ENCODE results near the gene OPHN1. TPM values are rescaled to one million over a fixed set of nuclear protein-coding genes. Genes with fewer than 3 reads are reported as not detected.
"Not testable (repeated sequence)": the region's sequence is repeated elsewhere in the genome, so short reads cannot be mapped to it uniquely, and the experiment has no call there.

OPHN1 gene
- total RNA-seq, 1 donor from 2014 or later = 7.8 TPM

GRCh38 chrX:68286076-68286475, 147.2 kb downstream of the OPHN1 start:
- no peak overlapping the region for H3K4me3 Mint-ChIP-seq (ENCODE audit: unreplicated experiment)
- H3K27me3 Mint-ChIP-seq (ENCODE audit: unreplicated experiment) = no peaks in the 10 kb centered on the region
- H3K36me3 Mint-ChIP-seq (ENCODE audit: unreplicated experiment) = no peaks in the 10 kb centered on the region
- TF ChIP-seq, protein P1, sequence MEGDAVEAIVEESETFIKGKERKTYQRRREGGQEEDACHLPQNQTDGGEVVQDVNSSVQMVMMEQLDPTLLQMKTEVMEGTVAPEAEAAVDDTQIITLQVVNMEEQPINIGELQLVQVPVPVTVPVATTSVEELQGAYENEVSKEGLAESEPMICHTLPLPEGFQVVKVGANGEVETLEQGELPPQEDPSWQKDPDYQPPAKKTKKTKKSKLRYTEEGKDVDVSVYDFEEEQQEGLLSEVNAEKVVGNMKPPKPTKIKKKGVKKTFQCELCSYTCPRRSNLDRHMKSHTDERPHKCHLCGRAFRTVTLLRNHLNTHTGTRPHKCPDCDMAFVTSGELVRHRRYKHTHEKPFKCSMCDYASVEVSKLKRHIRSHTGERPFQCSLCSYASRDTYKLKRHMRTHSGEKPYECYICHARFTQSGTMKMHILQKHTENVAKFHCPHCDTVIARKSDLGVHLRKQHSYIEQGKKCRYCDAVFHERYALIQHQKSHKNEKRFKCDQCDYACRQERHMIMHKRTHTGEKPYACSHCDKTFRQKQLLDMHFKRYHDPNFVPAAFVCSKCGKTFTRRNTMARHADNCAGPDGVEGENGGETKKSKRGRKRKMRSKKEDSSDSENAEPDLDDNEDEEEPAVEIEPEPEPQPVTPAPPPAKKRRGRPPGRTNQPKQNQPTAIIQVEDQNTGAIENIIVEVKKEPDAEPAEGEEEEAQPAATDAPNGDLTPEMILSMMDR (IDR thresholded peaks at IDR 0.05; ENCODE audit: partially characterized antibody, unreplicated experiment) = no peak
- no peak for DNase-seq
- H3K9me3 Mint-ChIP-seq (ENCODE audit: unreplicated experiment) = no peaks in the 10 kb centered on the region
- no peaks in the 10 kb centered on the region for H3K4me1 Mint-ChIP-seq (ENCODE audit: low read depth, unreplicated experiment)
- no peak overlapping the region for H3K27ac Mint-ChIP-seq (ENCODE audit: unreplicated experiment)

- Mint-ChIP-seq H3K4me3 (ENCODE audit: unreplicated experiment) (no peak overlapping the region), H3K4me1 (ENCODE audit: low read depth, unreplicated experiment) (no peaks in the 10 kb centered on the region), H3K27ac (ENCODE audit: unreplicated experiment) (no peak overlapping the region), H3K27me3 (ENCODE audit: unreplicated experiment) (no peaks in the 10 kb centered on the region), H3K9me3 (ENCODE audit: unreplicated experiment) (no peaks in the 10 kb centered on the region), H3K36me3 (ENCODE audit: unreplicated experiment) (no peaks in the 10 kb centered on the region)
- TF ChIP-seq, protein P1 (IDR thresholded peaks at IDR 0.05; ENCODE audit: partially characterized antibody, unreplicated experiment) = no peak
- no peak for DNase-seq
These were observed 148.9 kb downstream of the OPHN1 start for GRCh38 chrX:68284281-68284904.

DNA sequence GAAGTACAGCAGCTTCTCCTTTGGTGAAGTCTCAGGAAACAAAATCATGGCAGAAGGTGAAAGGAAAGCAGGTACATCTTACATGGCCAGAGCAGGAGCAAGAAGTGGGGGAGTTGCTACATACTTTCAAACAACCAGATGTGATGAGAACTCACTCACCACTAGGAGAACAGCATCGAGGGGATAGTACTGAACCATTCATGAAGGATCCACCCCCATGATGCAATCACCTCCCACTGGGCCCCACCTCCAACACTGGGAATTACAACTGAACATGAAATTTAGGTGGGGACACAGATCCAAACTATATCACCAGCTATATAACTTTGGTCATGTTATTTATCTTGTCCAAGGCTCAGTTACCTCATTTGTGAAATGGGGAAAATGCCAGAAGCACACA, 159.4 kb downstream of the OPHN1 start:
- no peak for DNase-seq
- Mint-ChIP-seq H3K4me3 (ENCODE audit: unreplicated experiment) (no peak overlapping the region), H3K4me1 (ENCODE audit: low read depth, unreplicated experiment) (no peaks in the 10 kb centered on the region), H3K27me3 (ENCODE audit: unreplicated experiment) (no peaks in the 10 kb centered on the region), H3K9me3 (ENCODE audit: unreplicated experiment) (no peaks in the 10 kb centered on the region), H3K36me3 (ENCODE audit: unreplicated experiment) (no peaks in the 10 kb centered on the region), H3K27ac (ENCODE audit: unreplicated experiment) (no peak overlapping the region)
- TF ChIP-seq, protein P1 (IDR thresholded peaks at IDR 0.05; ENCODE audit: partially characterized antibody, unreplicated experiment) = no peak

GRCh38 chrX:68264793-68265192, 168.5 kb downstream of the OPHN1 start:
- H3K27ac Mint-ChIP-seq (ENCODE audit: unreplicated experiment); H3K36me3 Mint-ChIP-seq (ENCODE audit: unreplicated experiment); H3K4me1 Mint-ChIP-seq (ENCODE audit: low read depth, unreplicated experiment); H3K9me3 Mint-ChIP-seq (ENCODE audit: unreplicated experiment); H3K4me3 Mint-ChIP-seq (ENCODE audit: unreplicated experiment); DNase-seq; H3K27me3 Mint-ChIP-seq (ENCODE audit: unreplicated experiment): not testable (repeated sequence)

DNA sequence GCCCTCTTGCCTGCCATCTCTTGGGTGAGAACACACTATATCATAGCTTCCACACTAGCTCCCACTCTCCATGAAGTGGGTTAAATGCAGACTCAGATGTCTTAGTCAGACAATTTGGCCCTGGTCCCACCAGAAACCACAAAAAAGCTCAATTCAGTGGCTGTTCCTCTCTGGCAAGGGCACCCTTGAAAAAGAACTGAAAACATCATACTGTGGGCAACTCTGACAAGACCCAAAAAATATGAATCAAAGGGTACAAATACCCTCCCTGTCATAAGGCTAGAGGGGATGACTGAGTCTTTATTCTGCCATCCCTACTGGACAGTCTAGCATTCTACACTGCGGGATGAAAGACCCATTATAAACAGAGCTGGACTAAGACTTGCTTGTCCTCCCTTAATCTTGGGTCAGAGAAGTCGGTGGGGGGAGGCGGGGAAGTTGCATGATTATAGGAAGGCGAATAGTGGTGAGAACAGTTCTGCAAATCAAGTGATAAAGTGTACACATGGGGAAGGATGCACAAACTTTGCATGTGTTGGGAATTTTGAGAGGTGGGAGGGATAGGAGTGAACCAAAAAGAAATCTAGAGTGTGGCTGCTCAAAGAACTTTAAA, 172.1 kb downstream of the OPHN1 start:
- Mint-ChIP-seq H3K27ac (ENCODE audit: unreplicated experiment) (no peak overlapping the region), H3K27me3 (ENCODE audit: unreplicated experiment) (no peaks in the 10 kb centered on the region), H3K4me3 (ENCODE audit: unreplicated experiment) (no peak overlapping the region), H3K9me3 (ENCODE audit: unreplicated experiment) (no peaks in the 10 kb centered on the region), H3K4me1 (ENCODE audit: low read depth, unreplicated experiment) (no peaks in the 10 kb centered on the region), H3K36me3 (ENCODE audit: unreplicated experiment) (no peaks in the 10 kb centered on the region)
- no peak for DNase-seq
- TF ChIP-seq, protein P1 (IDR thresholded peaks at IDR 0.05; ENCODE audit: partially characterized antibody, unreplicated experiment) = no peak
